Astrocyte (in vitro differentiated cells and primary cell): ENCODE data around the gene MSL2. TPM values are rescaled to one million over a fixed set of nuclear protein-coding genes. Genes with fewer than 3 reads are reported as not detected.

Experiments used
- DNase-seq: peaks from one replicate; pipeline ENCODE4 v3.0.0-alpha.2; 2010; ENCODE audit warnings: low read depth
- FAIRE-seq: peaks from 2 replicates; lab custom pipeline; 2011; peaks lifted over from hg19 to GRCh38; lab: Jason Lieb, UNC
- H2AFZ ChIP-seq: 2 replicates; pipeline ENCODE4 v1.6.0; 2012; ENCODE audit warnings: low read depth, low read length, inconsistent platforms
- H3K27ac ChIP-seq: 2 replicates; pipeline ENCODE4 v1.5.1; 2011; ENCODE audit warnings: low read depth, low read length, inconsistent platforms
- H3K27me3 ChIP-seq: 2 replicates; pipeline ENCODE4 v1.6.0; 2011; ENCODE audit warnings: low read length, inconsistent platforms; ENCODE audit not compliant: insufficient read depth
- H3K36me3 ChIP-seq: 2 replicates; pipeline ENCODE4 v1.5.1; 2011; ENCODE audit warnings: low read length, inconsistent platforms; ENCODE audit not compliant: insufficient read depth
- H3K4me1 ChIP-seq: 2 replicates; pipeline ENCODE4 v1.5.1; 2011; ENCODE audit warnings: low read length, inconsistent platforms; ENCODE audit not compliant: insufficient read depth
- H3K4me2 ChIP-seq: 2 replicates; pipeline ENCODE4 v1.6.0; 2012; ENCODE audit warnings: low read length, inconsistent platforms
- H3K4me3 ChIP-seq: 2 replicates; pipeline ENCODE4 v1.5.1; 2011; ENCODE audit warnings: low read depth, mild to moderate bottlenecking, low read length, inconsistent platforms; ENCODE audit not compliant: insufficient read depth
- H3K79me2 ChIP-seq: 2 replicates; pipeline ENCODE4 v1.6.0; 2012; ENCODE audit warnings: mild to moderate bottlenecking, low read length, inconsistent platforms; ENCODE audit not compliant: insufficient read depth
- H3K9ac ChIP-seq: 2 replicates; pipeline ENCODE4 v1.6.0; 2012; ENCODE audit warnings: mild to moderate bottlenecking, low read length, inconsistent platforms
- H3K9me3 ChIP-seq: 2 replicates; pipeline ENCODE4 v1.5.1; 2012; ENCODE audit warnings: low read depth, mild to moderate bottlenecking, low read length, inconsistent platforms; ENCODE audit not compliant: insufficient read depth
- H4K20me1 ChIP-seq: 2 replicates; pipeline ENCODE4 v1.6.0; 2012; ENCODE audit warnings: low read length, inconsistent platforms; ENCODE audit not compliant: insufficient read depth
- H3K27ac Mint-ChIP-seq: one replicate; pipeline ENCODE4 v1.8.0; 2021; ENCODE audit warnings: mild to moderate bottlenecking, mixed read lengths; ENCODE audit not compliant: unreplicated experiment
- H3K27me3 Mint-ChIP-seq: one replicate; pipeline ENCODE4 v1.8.0; 2021; ENCODE audit warnings: low read depth, mixed read lengths; ENCODE audit not compliant: unreplicated experiment
- H3K36me3 Mint-ChIP-seq: one replicate; pipeline ENCODE4 v1.8.0; 2021; ENCODE audit warnings: low read depth, mixed read lengths; ENCODE audit not compliant: unreplicated experiment
- H3K4me1 Mint-ChIP-seq: one replicate; pipeline ENCODE4 v1.8.0; 2021; ENCODE audit warnings: low read depth, mixed read lengths; ENCODE audit not compliant: unreplicated experiment
- H3K4me3 Mint-ChIP-seq: one replicate; pipeline ENCODE4 v1.8.0; 2021; ENCODE audit warnings: mild to moderate bottlenecking, moderate library complexity, mixed read lengths; ENCODE audit not compliant: unreplicated experiment
- H3K9me3 Mint-ChIP-seq: one replicate; pipeline ENCODE4 v1.8.0; 2021; ENCODE audit warnings: mild to moderate bottlenecking, mixed read lengths; ENCODE audit not compliant: unreplicated experiment
- EZH2 ChIP-seq: IDR thresholded peaks from 2 replicates; pipeline ENCODE4 v1.6.1; 2012; ENCODE audit warnings: mild to moderate bottlenecking, low read length, inconsistent platforms; ENCODE audit not compliant: insufficient read depth
- total RNA-seq: library from RNA; stranded (reverse); gene quantifications from 2 replicates; pipeline ENCODE4 v1.2.1, GENCODE V29; 2021
- TF ChIP-seq, protein P1 (sequence below): IDR thresholded peaks from 2 replicates; pipeline ENCODE4 v1.5.1; 2011; ENCODE audit warnings: low read depth, mild to moderate bottlenecking, inconsistent platforms, low read length, moderate library complexity; ENCODE audit not compliant: insufficient read depth

The MSL2 gene
- total RNA-seq, 1 donor from 2014 or later: 20.1 TPM

DNA sequence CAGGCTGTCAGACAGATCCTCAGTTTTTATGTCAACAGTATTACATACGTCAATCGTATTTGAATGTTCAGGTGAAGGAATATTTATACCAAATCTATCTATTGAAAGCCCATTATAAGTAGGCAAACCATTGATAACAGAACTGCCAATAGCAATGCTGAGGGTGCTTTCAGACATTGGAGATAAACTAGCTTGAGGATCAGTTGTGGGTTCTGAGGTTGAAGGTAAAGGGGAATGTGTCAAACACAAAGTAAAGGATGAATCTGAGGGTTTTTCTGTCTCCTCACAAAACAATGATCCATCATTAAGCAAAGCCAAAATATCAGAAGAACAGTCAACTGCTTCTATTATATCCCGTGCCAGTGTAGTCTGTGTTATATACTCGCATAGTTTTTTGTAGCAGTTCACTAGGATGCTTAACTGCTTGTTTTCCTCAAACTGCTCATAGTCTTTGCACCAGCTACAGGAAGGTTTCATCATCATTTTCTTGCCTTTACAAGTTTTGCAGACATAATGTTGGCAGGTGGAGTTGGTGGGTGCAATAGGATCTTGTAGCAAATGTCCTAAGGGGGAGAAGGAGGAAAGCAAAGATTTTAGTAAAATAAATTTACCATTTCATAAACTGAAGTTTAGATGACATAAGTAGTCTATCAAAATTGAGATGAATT, 43.8 kb downstream of the MSL2 start:
- H2AFZ ChIP-seq: no peak overlapping the region
- Mint-ChIP-seq H3K9me3 (no peaks in the 10 kb centered on the region), H3K27ac (no peak overlapping the region), H3K36me3 (no peaks in the 10 kb centered on the region), H3K27me3 (no peaks in the 10 kb centered on the region), H3K4me1 (peaks cover 15% of the 10 kb centered on the region), H3K4me3 (no peak overlapping the region)
- H3K79me2 ChIP-seq: peaks cover 100% of the 10 kb centered on the region
- H3K9me3 ChIP-seq: no peaks in the 10 kb centered on the region
- no peaks in the 10 kb centered on the region for H3K27me3 ChIP-seq
- TF ChIP-seq, protein P1, sequence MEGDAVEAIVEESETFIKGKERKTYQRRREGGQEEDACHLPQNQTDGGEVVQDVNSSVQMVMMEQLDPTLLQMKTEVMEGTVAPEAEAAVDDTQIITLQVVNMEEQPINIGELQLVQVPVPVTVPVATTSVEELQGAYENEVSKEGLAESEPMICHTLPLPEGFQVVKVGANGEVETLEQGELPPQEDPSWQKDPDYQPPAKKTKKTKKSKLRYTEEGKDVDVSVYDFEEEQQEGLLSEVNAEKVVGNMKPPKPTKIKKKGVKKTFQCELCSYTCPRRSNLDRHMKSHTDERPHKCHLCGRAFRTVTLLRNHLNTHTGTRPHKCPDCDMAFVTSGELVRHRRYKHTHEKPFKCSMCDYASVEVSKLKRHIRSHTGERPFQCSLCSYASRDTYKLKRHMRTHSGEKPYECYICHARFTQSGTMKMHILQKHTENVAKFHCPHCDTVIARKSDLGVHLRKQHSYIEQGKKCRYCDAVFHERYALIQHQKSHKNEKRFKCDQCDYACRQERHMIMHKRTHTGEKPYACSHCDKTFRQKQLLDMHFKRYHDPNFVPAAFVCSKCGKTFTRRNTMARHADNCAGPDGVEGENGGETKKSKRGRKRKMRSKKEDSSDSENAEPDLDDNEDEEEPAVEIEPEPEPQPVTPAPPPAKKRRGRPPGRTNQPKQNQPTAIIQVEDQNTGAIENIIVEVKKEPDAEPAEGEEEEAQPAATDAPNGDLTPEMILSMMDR: no peak
- no peak for TF ChIP-seq EZH2
- DNase-seq: no peak
- H3K27ac ChIP-seq: no peak overlapping the region
- H3K4me2 ChIP-seq: no peak overlapping the region
- H3K4me3 ChIP-seq: no peak overlapping the region
- H4K20me1 ChIP-seq: peaks cover 92% of the 10 kb centered on the region
- peaks cover 4% of the 10 kb centered on the region for H3K4me1 ChIP-seq
- H3K36me3 ChIP-seq: peaks cover 16% of the 10 kb centered on the region
- no peak for FAIRE-seq
- H3K9ac ChIP-seq: no peak overlapping the region

DNA sequence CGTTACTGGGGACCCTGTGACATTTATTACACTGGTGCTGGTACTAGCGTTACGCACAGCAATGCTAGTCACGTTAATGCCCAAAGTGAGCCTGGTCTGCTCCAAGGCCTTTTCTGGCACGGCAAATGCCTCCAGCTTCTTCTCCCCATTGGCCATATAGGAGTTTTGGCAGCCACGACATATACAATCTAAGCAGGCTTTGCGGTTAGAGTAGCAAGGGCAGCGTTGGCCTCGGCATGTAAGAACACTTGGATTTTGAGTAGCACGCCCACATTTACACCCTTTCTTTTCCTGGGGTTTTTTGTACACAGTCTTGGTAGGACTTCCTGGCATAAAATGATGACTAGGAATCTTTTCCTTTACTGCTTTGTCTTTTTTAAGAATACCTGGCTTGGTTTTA, 44.9 kb downstream of the MSL2 start:
- no peaks in the 10 kb centered on the region for H3K9me3 Mint-ChIP-seq
- FAIRE-seq (no peak), DNase-seq (no peak)
- Histone ChIP-seq H3K27ac (no peak overlapping the region), H3K4me3 (no peak overlapping the region), H3K9ac (no peak overlapping the region), H2AFZ (no peak overlapping the region), H3K4me1 (peaks cover 4% of the 10 kb centered on the region), H3K9me3 (no peaks in the 10 kb centered on the region), H3K4me2 (no peak overlapping the region), H3K79me2 (peaks cover 99% of the 10 kb centered on the region), H3K27me3 (no peaks in the 10 kb centered on the region), H3K36me3 (peaks cover 16% of the 10 kb centered on the region), H4K20me1 (peaks cover 86% of the 10 kb centered on the region)
- peaks cover 21% of the 10 kb centered on the region for H3K4me1 Mint-ChIP-seq
- H3K27ac Mint-ChIP-seq: no peak overlapping the region
- H3K4me3 Mint-ChIP-seq: no peak overlapping the region
- H3K36me3 Mint-ChIP-seq: no peaks in the 10 kb centered on the region
- TF ChIP-seq EZH2: no peak
- TF ChIP-seq, protein P1: no peak
- H3K27me3 Mint-ChIP-seq: no peaks in the 10 kb centered on the region

DNA sequence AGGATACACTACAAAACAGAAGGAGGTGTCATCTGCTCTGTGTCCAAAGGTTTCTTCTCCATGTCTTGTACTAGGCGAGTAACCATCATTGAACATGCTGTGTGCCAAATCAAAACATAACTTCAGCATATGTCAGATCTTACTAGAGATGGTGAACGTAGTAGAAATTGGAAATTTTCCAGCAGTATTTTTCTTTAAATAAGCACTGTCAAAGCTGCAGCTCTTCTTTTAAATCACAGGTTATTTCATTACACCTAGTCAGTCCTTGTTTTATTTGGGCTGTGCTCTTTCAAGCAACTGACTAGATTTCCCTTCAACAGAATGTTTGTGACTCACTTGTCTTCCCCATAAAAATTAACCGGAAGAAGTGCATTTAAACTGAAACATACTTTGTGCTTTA, 46.5 kb downstream of the MSL2 start:
- H3K4me2 ChIP-seq: no peak overlapping the region
- peak; percentile 34 for DNase-seq
- H3K4me1 ChIP-seq: peaks cover 4% of the 10 kb centered on the region
- Mint-ChIP-seq H3K4me1 (peaks cover 24% of the 10 kb centered on the region), H3K9me3 (no peaks in the 10 kb centered on the region), H3K27me3 (no peaks in the 10 kb centered on the region), H3K4me3 (no peak overlapping the region), H3K27ac (peak overlapping the region; percentile 5), H3K36me3 (peaks cover 4% of the 10 kb centered on the region)
- peaks cover 70% of the 10 kb centered on the region for H4K20me1 ChIP-seq
- no peaks in the 10 kb centered on the region for H3K27me3 ChIP-seq
- FAIRE-seq: peak; percentile 50
- H3K4me3 ChIP-seq: no peak overlapping the region
- H2AFZ ChIP-seq: no peak overlapping the region
- no peak overlapping the region for H3K9ac ChIP-seq
- TF ChIP-seq EZH2: no peak
- TF ChIP-seq, protein P1: no peak
- H3K79me2 ChIP-seq: peaks cover 89% of the 10 kb centered on the region
- no peaks in the 10 kb centered on the region for H3K9me3 ChIP-seq
- peaks cover 24% of the 10 kb centered on the region for H3K36me3 ChIP-seq
- H3K27ac ChIP-seq: no peak overlapping the region
